Measurements from ENCODE around the gene CHSY1.

CHSY1 gene

GRCh38 chr15:101152914-101153313 is 98.9 kb downstream of the CHSY1 start:
- no peak for DNase-seq (ENCODE audit: low read depth)
- TF ChIP-seq CTCF (conservative IDR thresholded peaks at IDR 0.05; ENCODE audit: low read length), result peak; percentile 37
- no peak overlapping the region for H3K4me3 ChIP-seq (ENCODE audit: low read length)

- H3K4me3 ChIP-seq (ENCODE audit: low read length), result no peak overlapping the region
- no peak for TF ChIP-seq CTCF (conservative IDR thresholded peaks at IDR 0.05; ENCODE audit: low read length)
- no peak for DNase-seq (ENCODE audit: low read depth)
These were observed 100.6 kb downstream of the CHSY1 start for GRCh38 chr15:101151288-101151687.

GRCh38 chr15:101150723-101151040 is 101.2 kb downstream of the CHSY1 start:
- no peak for DNase-seq (ENCODE audit: low read depth)
- no peak for TF ChIP-seq CTCF (conservative IDR thresholded peaks at IDR 0.05; ENCODE audit: low read length)

GRCh38 chr15:101149864-101150722 is 101.8 kb downstream of the CHSY1 start:
- no peak overlapping the region for H3K4me3 ChIP-seq (ENCODE audit: low read length)
- DNase-seq (ENCODE audit: low read depth), result no peak

More at GRCh38 chr15:101150723-101151040, 101.2 kb downstream of the CHSY1 start:
- H3K4me3 ChIP-seq (ENCODE audit: low read length), result no peak overlapping the region

GRCh38 chr15:101148881-101149664 is 102.8 kb downstream of the CHSY1 start:
- TF ChIP-seq CTCF (conservative IDR thresholded peaks at IDR 0.05; ENCODE audit: low read length), result no peak
- no peak for DNase-seq (ENCODE audit: low read depth)
- no peak overlapping the region for H3K4me3 ChIP-seq (ENCODE audit: low read length)

More at GRCh38 chr15:101149864-101150722, 101.8 kb downstream of the CHSY1 start:
- no peak for TF ChIP-seq CTCF (conservative IDR thresholded peaks at IDR 0.05; ENCODE audit: low read length)

GRCh38 chr15:101148166-101148880 is 103.5 kb downstream of the CHSY1 start:
- TF ChIP-seq CTCF (conservative IDR thresholded peaks at IDR 0.05; ENCODE audit: low read length), result no peak
- no peak for DNase-seq (ENCODE audit: low read depth)
- H3K4me3 ChIP-seq (ENCODE audit: low read length), result no peak overlapping the region
